ENCODE data around the gene ZBED5. TPM values are rescaled to one million over a fixed set of nuclear protein-coding genes. Genes with fewer than 3 reads are reported as not detected.

ZBED5 gene
- total and polyA plus RNA-seq, 9 of the 15 experiments (the other 6 are each of a cell fraction or from before 2014, with no cell fraction given): 12.4 to 70.7 (median 26.8) TPM

DNA sequence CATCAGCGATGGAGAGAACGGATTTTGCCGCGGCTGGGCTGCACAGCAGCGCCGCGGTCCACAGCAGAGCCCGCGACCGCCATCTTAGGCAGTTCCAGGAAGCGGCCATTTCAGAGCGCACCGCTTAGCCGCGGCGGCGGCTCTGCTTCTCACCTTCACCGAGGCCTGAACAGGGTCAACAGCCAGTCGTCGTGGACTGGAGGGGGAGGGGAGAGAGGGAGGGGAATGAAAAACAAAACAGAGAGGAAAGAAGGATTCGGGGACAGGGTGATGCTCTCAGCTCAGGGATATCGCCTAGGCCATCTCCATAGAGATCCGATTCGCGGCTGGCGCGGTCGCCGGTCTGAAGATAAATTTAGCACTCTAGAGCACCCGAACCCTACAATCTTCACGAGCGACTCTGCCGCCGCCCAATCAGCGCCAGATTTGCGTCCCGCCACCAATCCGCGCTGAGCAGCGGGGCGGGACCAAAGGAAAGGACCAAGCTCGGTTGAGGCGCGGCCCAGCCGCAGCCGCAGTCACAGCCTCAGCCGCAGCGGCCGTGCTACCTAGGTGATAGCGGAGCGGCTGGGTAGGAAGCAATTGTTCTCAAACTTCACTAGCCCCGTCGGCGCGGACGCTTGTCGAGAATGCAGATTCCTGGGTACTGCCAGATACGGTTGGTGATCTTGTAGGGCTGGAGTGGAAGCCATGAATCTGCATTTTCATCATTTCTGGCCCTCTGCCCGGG, at the start of gene ZBED5 (continued):
- TF ChIP-seq, protein P1, sequence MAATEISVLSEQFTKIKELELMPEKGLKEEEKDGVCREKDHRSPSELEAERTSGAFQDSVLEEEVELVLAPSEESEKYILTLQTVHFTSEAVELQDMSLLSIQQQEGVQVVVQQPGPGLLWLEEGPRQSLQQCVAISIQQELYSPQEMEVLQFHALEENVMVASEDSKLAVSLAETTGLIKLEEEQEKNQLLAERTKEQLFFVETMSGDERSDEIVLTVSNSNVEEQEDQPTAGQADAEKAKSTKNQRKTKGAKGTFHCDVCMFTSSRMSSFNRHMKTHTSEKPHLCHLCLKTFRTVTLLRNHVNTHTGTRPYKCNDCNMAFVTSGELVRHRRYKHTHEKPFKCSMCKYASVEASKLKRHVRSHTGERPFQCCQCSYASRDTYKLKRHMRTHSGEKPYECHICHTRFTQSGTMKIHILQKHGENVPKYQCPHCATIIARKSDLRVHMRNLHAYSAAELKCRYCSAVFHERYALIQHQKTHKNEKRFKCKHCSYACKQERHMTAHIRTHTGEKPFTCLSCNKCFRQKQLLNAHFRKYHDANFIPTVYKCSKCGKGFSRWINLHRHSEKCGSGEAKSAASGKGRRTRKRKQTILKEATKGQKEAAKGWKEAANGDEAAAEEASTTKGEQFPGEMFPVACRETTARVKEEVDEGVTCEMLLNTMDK (IDR thresholded peaks at IDR 0.05; ENCODE audit: borderline replicate concordance, insufficient read depth, low read depth, low read length, poor library complexity, severe bottlenecking): no peak
- TF ChIP-seq, protein P2, sequence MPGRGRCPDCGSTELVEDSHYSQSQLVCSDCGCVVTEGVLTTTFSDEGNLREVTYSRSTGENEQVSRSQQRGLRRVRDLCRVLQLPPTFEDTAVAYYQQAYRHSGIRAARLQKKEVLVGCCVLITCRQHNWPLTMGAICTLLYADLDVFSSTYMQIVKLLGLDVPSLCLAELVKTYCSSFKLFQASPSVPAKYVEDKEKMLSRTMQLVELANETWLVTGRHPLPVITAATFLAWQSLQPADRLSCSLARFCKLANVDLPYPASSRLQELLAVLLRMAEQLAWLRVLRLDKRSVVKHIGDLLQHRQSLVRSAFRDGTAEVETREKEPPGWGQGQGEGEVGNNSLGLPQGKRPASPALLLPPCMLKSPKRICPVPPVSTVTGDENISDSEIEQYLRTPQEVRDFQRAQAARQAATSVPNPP (IDR thresholded peaks at IDR 0.05; ENCODE audit: borderline replicate concordance, insufficient read depth, insufficient read length): no peak
- TF ChIP-seq KDM5B (IDR thresholded peaks at IDR 0.05; ENCODE audit: insufficient replicate concordance, low read depth, low read length) (peak; percentile 61), RNF2 (IDR thresholded peaks at IDR 0.05) (0 out of 2 replicates have a peak, but pooled peaks have one; percentile 33), RBM17 (IDR thresholded peaks at IDR 0.05; ENCODE audit: borderline replicate concordance, low read depth, low read length) (no peak), ZNF124 (CRISPR knock-in tag; IDR thresholded peaks at IDR 0.05) (no peak), MXI1 (IDR thresholded peaks at IDR 0.05; ENCODE audit: low read depth, low read length) (no peak), ZNF3 (CRISPR knock-in tag; IDR thresholded peaks at IDR 0.05) (no peak)
- TF ChIP-seq, protein P3, sequence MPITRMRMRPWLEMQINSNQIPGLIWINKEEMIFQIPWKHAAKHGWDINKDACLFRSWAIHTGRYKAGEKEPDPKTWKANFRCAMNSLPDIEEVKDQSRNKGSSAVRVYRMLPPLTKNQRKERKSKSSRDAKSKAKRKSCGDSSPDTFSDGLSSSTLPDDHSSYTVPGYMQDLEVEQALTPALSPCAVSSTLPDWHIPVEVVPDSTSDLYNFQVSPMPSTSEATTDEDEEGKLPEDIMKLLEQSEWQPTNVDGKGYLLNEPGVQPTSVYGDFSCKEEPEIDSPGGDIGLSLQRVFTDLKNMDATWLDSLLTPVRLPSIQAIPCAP (CRISPR knock-in tag; IDR thresholded peaks at IDR 0.05; ENCODE audit: borderline replicate concordance): no peak
- TF ChIP-seq, protein P4, sequence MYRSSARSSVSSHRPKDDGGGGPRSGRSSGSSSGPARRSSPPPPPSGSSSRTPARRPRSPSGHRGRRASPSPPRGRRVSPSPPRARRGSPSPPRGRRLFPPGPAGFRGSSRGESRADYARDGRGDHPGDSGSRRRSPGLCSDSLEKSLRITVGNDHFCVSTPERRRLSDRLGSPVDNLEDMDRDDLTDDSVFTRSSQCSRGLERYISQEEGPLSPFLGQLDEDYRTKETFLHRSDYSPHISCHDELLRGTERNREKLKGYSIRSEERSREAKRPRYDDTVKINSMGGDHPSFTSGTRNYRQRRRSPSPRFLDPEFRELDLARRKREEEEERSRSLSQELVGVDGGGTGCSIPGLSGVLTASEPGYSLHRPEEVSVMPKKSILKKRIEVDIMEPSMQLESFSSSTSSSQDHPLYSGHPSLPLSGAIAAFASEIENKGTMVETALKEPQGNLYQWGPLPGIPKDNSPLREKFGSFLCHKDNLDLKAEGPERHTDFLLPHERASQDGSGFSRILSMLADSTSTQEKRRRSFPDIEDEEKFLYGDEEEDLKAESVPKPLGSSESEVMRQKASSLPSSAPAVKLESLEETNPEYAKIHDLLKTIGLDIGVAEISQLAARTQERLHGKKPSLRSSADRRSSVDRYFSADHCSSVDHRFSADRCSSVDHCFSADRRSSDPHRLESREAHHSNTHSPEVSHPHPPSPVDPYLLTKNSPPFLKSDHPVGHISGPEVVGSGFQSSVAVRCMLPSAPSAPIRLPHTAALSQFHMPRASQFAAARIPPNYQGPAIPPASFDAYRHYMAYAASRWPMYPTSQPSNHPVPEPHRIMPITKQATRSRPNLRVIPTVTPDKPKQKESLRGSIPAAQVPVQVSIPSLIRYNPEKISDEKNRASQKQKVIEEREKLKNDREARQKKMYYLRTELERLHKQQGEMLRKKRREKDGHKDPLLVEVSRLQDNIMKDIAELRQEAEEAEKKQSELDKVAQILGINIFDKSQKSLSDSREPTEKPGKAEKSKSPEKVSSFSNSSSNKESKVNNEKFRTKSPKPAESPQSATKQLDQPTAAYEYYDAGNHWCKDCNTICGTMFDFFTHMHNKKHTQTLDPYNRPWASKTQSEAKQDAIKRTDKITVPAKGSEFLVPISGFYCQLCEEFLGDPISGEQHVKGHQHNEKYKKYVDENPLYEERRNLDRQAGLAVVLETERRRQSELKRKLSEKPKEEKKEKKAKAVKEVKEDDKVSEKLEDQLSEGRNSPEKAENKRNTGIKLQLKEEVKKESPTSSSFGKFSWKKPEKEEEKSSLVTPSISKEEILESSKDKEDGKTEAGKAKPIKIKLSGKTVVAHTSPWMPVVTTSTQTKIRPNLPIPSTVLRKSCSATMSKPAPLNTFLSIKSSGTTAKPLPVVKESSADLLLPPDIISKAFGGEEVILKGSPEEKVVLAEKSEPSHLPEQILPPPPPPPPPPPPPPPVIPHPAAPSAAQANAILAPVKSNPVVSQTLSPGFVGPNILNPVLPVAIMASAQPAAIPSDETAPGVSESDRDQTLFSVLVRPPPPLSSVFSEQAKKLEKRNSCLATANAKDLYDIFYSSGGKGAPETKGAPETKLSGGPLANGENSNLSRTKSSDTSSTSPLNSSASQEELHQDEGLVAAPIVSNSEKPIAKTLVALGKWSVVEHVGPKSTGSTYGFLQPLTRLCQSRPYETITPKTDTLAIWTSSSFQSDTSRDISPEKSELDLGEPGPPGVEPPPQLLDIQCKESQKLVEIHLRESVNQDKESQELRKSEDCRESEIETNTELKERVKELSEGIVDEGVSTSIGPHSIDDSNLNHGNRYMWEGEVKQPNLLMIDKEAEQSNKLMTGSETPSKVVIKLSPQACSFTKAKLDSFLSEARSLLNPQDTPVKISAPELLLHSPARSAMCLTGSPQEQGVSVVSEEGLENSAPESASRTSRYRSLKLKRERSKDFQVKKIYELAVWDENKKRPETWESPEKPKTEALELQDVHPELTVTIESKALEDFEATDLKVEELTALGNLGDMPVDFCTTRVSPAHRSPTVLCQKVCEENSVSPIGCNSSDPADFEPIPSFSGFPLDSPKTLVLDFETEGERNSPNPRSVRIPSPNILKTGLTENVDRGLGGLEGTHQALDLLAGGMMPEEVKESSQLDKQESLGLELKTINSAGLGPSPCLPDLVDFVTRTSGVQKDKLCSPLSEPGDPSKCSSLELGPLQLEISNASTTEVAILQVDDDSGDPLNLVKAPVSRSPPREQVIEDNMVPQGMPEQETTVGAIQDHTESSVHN (IDR thresholded peaks at IDR 0.05; ENCODE audit: borderline replicate concordance in 1 of 2, low read depth in 1 of 2): peak in 1 of 2 experiments; percentile 97; a peak in 2 of 4 replicates
- TF ChIP-seq, protein P5, sequence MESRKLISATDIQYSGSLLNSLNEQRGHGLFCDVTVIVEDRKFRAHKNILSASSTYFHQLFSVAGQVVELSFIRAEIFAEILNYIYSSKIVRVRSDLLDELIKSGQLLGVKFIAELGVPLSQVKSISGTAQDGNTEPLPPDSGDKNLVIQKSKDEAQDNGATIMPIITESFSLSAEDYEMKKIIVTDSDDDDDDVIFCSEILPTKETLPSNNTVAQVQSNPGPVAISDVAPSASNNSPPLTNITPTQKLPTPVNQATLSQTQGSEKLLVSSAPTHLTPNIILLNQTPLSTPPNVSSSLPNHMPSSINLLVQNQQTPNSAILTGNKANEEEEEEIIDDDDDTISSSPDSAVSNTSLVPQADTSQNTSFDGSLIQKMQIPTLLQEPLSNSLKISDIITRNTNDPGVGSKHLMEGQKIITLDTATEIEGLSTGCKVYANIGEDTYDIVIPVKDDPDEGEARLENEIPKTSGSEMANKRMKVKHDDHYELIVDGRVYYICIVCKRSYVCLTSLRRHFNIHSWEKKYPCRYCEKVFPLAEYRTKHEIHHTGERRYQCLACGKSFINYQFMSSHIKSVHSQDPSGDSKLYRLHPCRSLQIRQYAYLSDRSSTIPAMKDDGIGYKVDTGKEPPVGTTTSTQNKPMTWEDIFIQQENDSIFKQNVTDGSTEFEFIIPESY (CRISPR knock-in tag; IDR thresholded peaks at IDR 0.05): no peak
